Raji (cell line): ENCODE measurements around the gene PPP1R1A.

ENCODE experiments used
- POLR2A ChIP-seq: IDR thresholded peaks from 2 replicates; pipeline ENCODE4 v1.6.1; 2011; ENCODE audit warnings: low read depth, low read length, control low read depth; ENCODE audit not compliant: insufficient read depth

PPP1R1A gene

GRCh38 chr12:54588890-54589267, 420 bp upstream of the PPP1R1A start:
- no peak for TF ChIP-seq POLR2A

- no peak for TF ChIP-seq POLR2A
Observed at GRCh38 chr12:54587315-54587873, 1.1 kb downstream of the PPP1R1A start.

- TF ChIP-seq POLR2A = no peak
Observed at GRCh38 chr12:54586620-54587019, 1.8 kb downstream of the PPP1R1A start.

- TF ChIP-seq POLR2A = no peak
Observed at GRCh38 chr12:54585243-54585642, 3.2 kb downstream of the PPP1R1A start.

GRCh38 chr12:54584128-54584527, 4.3 kb downstream of the PPP1R1A start:
- TF ChIP-seq POLR2A = no peak

- no peak for TF ChIP-seq POLR2A
Observed at GRCh38 chr12:54583726-54584125, 4.7 kb downstream of the PPP1R1A start.

GRCh38 chr12:54581412-54581811, 7.0 kb downstream of the PPP1R1A start:
- TF ChIP-seq POLR2A = no peak

- TF ChIP-seq POLR2A = no peak
Observed at GRCh38 chr12:54579696-54580333, 8.6 kb downstream of the PPP1R1A start.

GRCh38 chr12:54579258-54579657, 9.2 kb downstream of the PPP1R1A start:
- no peak for TF ChIP-seq POLR2A

- TF ChIP-seq POLR2A = no peak
Observed at GRCh38 chr12:54578778-54579177, 9.7 kb downstream of the PPP1R1A start.

GRCh38 chr12:54572881-54573280, 15.6 kb downstream of the PPP1R1A start:
- no peak for TF ChIP-seq POLR2A

GRCh38 chr12:54571193-54572188, 17.0 kb downstream of the PPP1R1A start:
- no peak for TF ChIP-seq POLR2A

GRCh38 chr12:54569995-54570528, 18.4 kb downstream of the PPP1R1A start:
- no peak for TF ChIP-seq POLR2A

- no peak for TF ChIP-seq POLR2A
Observed at GRCh38 chr12:54569072-54569471, 19.4 kb downstream of the PPP1R1A start.

- TF ChIP-seq POLR2A = no peak
Observed at GRCh38 chr12:54566792-54567191, 21.7 kb downstream of the PPP1R1A start.
